T-helper 2 cell treated with Interferon-gamma antibody and Interleukin-4, amounts not matched to agents 100 ng/mL and 5 ng/mL, for 36 hours (primary cell): ENCODE measurements around the gene PMS2. TPM values are rescaled to one million over a fixed set of nuclear protein-coding genes. Genes with fewer than 3 reads are reported as not detected.
"Not testable (repeated sequence)": the region's sequence is repeated elsewhere in the genome, so short reads cannot be mapped to it uniquely, and the experiment has no call there.

Experiments used
- intact Hi-C: fragments of 100-400 bp; cut with micrococcal nuclease; formaldehyde crosslinking; loops from one replicate; pipeline ENCODE4 v1.15.1; 2023
- total RNA-seq: library from RNA; stranded (reverse); gene quantifications from 2 replicates; pipeline ENCODE4 v1.2.3, GENCODE V29; 2022

PMS2 gene
- total RNA-seq, 1 donor from 2014 or later, result 19.2 TPM

GRCh38 chr7:6015917-6016652 lies 7.2 kb upstream of the PMS2 start:
- intact Hi-C loops, result no loop called here

GRCh38 chr7:6012355-6013104 lies 3.7 kb upstream of the PMS2 start:
- intact Hi-C loops, result no loop called here

- intact Hi-C loops, result no loop called here
Observed at GRCh38 chr7:6011541-6011940, 2.7 kb upstream of the PMS2 start.

GRCh38 chr7:6010370-6010769 lies 1.5 kb upstream of the PMS2 start:
- intact Hi-C loops, result not testable (repeated sequence)

- intact Hi-C loops, result loop anchor here (2.0 kb wide), 1 partner anchor 441 kb away; no protein-coding TSS in a partner anchor
Observed at GRCh38 chr7:6007835-6008590, 836 bp downstream of the PMS2 start.

- intact Hi-C loops, result no loop called here
Observed at GRCh38 chr7:6007386-6007785, 1.5 kb downstream of the PMS2 start.

- intact Hi-C loops, result loop anchor here (2.0 to 5.0 kb wide), 2 partner anchors 325 to 437 kb away; no protein-coding TSS in a partner anchor
Observed at GRCh38 chr7:5997210-5997808, 11.5 kb downstream of the PMS2 start.

GRCh38 chr7:5987061-5987460 lies 21.8 kb downstream of the PMS2 start:
- intact Hi-C loops, result not testable (repeated sequence)

- intact Hi-C loops, result not testable (repeated sequence)
Observed at GRCh38 chr7:5979680-5980314, 29.1 kb downstream of the PMS2 start.

GRCh38 chr7:5973580-5973979 lies 35.3 kb downstream of the PMS2 start:
- intact Hi-C loops, result not testable (repeated sequence)

- intact Hi-C loops, result not testable (repeated sequence)
Observed at GRCh38 chr7:5970347-5970911, 38.4 kb downstream of the PMS2 start, which contains the start of gene RSPH10B. Gene RSPH10B (minus strand): TSS chr7:5970689. CDS start chr7:5967116, 3,573 bp downstream.

GRCh38 chr7:5963810-5964209 lies 45.0 kb downstream of the PMS2 start:
- intact Hi-C loops, result not testable (repeated sequence)

- intact Hi-C loops, result not testable (repeated sequence)
Observed at GRCh38 chr7:5963205-5963604, 45.6 kb downstream of the PMS2 start.

GRCh38 chr7:5934945-5935450 lies 73.9 kb downstream of the PMS2 start:
- intact Hi-C loops, result not testable (repeated sequence)

- intact Hi-C loops, result not testable (repeated sequence)
Observed at GRCh38 chr7:5931905-5932644, 76.8 kb downstream of the PMS2 start.

GRCh38 chr7:5931250-5931649 lies 77.6 kb downstream of the PMS2 start:
- intact Hi-C loops, result not testable (repeated sequence)

- intact Hi-C loops, result not testable (repeated sequence)
Observed at GRCh38 chr7:5930290-5930689, 78.6 kb downstream of the PMS2 start.

- intact Hi-C loops, result not testable (repeated sequence)
Observed at GRCh38 chr7:5926263-5926870, 82.5 kb downstream of the PMS2 start.

GRCh38 chr7:5924630-5925029 lies 84.2 kb downstream of the PMS2 start:
- intact Hi-C loops, result not testable (repeated sequence)
